T-helper 17 cell (primary cell): ENCODE measurements around the gene CRYBG3. TPM values are rescaled to one million over a fixed set of nuclear protein-coding genes. Genes with fewer than 3 reads are reported as not detected.
"Not testable (repeated sequence)": the region's sequence is repeated elsewhere in the genome, so short reads cannot be mapped to it uniquely, and the experiment has no call there.

Source experiments
- ATAC-seq: fragments of 150-1000 bp; cut with Tn5 transposase; 2 replicates; pipeline ENCODE4 v1.10.0; 2021; ENCODE audit warnings: mild to moderate bottlenecking, moderate library complexity
- DNase-seq, 3 donors: peaks; one replicate each; pipeline versions ENCODE4 v3.0.0 to v3.0.0-alpha.2; 2020 to 2021
- H3K9me3 ChIP-seq: one replicate; pipeline ENCODE4 v1.7.0; 2013; ENCODE audit warnings: low read length, mild to moderate bottlenecking; ENCODE audit not compliant: control insufficient read depth, poor library complexity, severe bottlenecking
- H3K27ac Mint-ChIP-seq: one replicate; pipeline ENCODE4 v1.8.0; 2022; ENCODE audit warnings: mild to moderate bottlenecking, moderate library complexity, mixed read lengths
- H3K27me3 Mint-ChIP-seq: one replicate; pipeline ENCODE4 v1.8.0; 2022; ENCODE audit warnings: mixed read lengths
- H3K36me3 Mint-ChIP-seq: one replicate; pipeline ENCODE4 v1.8.0; 2022; ENCODE audit warnings: low read depth, mixed read lengths
- H3K4me1 Mint-ChIP-seq: one replicate; pipeline ENCODE4 v1.8.0; 2022; ENCODE audit warnings: mild to moderate bottlenecking, mixed read lengths
- H3K4me3 Mint-ChIP-seq: one replicate; pipeline ENCODE4 v1.8.0; 2022; ENCODE audit warnings: mild to moderate bottlenecking, moderate library complexity, mixed read lengths
- total RNA-seq, 4 donors: library from RNA in 2 of 4; stranded (reverse) in 2 of 4; gene quantifications; one replicate each; pipeline ENCODE4 v1.2.3 and lab custom pipeline; 2022 to 2026

CRYBG3 gene
- total RNA-seq, 2 donors from 2014 or later = 6.4 to 6.5 TPM

- no peaks in the 10 kb centered on the region for H3K9me3 ChIP-seq
- Mint-ChIP-seq H3K36me3 (peaks cover 2% of the 10 kb centered on the region), H3K4me1 (no peaks in the 10 kb centered on the region), H3K27me3 (no peaks in the 10 kb centered on the region), H3K4me3 (no peak overlapping the region), H3K27ac (no peak overlapping the region)
- no peak for ATAC-seq
- no peak for DNase-seq
These were observed 68.0 kb downstream of the CRYBG3 start for GRCh38 chr3:97889814-97890213.

DNA sequence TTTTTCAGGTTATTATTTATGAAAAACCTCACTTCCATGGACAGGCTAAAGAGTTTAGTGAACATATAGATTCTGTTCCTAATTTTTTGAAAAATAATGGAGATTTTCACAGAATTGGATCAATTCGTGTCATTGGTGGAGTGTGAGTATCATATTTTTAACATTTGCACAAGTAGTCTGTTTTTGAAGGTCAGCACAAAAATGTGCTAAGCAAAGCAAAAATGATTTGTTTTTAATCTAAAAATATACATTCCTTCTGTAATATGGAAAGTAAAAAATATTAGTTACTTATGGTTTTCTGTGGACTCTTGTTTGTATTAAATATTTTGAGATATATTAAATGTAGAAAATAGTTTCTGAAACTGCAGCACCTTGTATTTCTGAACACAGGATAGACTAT lies 71.0 kb downstream of the CRYBG3 start:
- H3K36me3 Mint-ChIP-seq = peaks cover 5% of the 10 kb centered on the region
- H3K4me3 Mint-ChIP-seq = no peak overlapping the region
- no peak for ATAC-seq
- DNase-seq = no peak
- H3K27ac Mint-ChIP-seq = no peak overlapping the region
- no peaks in the 10 kb centered on the region for H3K9me3 ChIP-seq
- H3K4me1 Mint-ChIP-seq = no peaks in the 10 kb centered on the region
- no peaks in the 10 kb centered on the region for H3K27me3 Mint-ChIP-seq

DNA sequence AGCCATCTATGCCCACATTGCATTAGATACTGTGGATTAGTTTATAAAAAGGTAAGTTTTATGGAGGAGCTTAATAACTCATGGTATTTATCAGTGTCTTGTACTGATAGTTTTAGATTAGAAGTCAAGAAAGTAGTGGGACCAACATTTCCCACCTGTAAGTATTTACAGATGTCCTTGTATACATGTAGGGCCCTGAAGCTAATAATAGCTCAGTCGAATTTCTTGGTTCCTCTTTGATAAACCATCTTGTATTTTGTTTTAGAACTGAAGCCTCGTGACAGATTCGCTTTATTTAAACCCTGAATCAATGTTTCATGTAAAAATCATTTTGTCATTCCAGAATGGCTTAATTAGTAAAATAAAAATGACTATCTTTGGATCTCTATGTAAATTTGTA lies 73.4 kb downstream of the CRYBG3 start:
- H3K36me3 Mint-ChIP-seq = peaks cover 2% of the 10 kb centered on the region
- ATAC-seq (no peak), DNase-seq (no peak)
- H3K27ac Mint-ChIP-seq = no peak overlapping the region
- no peak overlapping the region for H3K4me3 Mint-ChIP-seq
- peaks cover 2% of the 10 kb centered on the region for H3K4me1 Mint-ChIP-seq
- no peaks in the 10 kb centered on the region for H3K27me3 Mint-ChIP-seq
- no peaks in the 10 kb centered on the region for H3K9me3 ChIP-seq

DNA sequence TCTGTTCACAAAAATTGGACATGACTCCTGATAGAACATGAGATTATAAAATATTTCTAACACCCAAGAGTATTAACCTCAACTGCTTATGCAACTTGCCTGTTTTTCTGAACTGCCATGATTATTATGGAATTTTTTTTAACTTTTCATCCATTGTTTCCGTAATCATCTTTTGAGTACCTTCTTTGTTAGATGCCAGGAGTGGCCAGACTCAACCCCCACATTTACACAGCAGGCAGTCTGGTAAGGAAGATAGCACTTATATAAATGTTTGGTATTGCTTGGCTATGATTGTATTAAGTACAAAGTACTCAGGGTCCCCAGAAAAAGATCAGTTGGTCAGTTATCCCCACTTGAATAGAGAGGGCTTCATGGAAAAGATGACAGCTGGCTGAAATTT lies 74.3 kb downstream of the CRYBG3 start:
- Mint-ChIP-seq H3K4me1 (peaks cover 4% of the 10 kb centered on the region), H3K27ac (no peak overlapping the region), H3K36me3 (peaks cover 4% of the 10 kb centered on the region), H3K4me3 (no peak overlapping the region), H3K27me3 (no peaks in the 10 kb centered on the region)
- DNase-seq = no peak
- H3K9me3 ChIP-seq = no peaks in the 10 kb centered on the region
- ATAC-seq = no peak

GRCh38 chr3:97896547-97896946 lies 74.7 kb downstream of the CRYBG3 start:
- ATAC-seq (no peak), DNase-seq (no peak)
- Mint-ChIP-seq H3K27ac (no peak overlapping the region), H3K4me3 (no peak overlapping the region), H3K27me3 (no peaks in the 10 kb centered on the region), H3K36me3 (peaks cover 4% of the 10 kb centered on the region), H3K4me1 (peaks cover 8% of the 10 kb centered on the region)
- H3K9me3 ChIP-seq = no peaks in the 10 kb centered on the region

GRCh38 chr3:97899331-97899730 lies 77.5 kb downstream of the CRYBG3 start:
- no peak for ATAC-seq
- no peak overlapping the region for H3K27ac Mint-ChIP-seq

GRCh38 chr3:97901313-97902248 lies 79.8 kb downstream of the CRYBG3 start:
- H3K36me3 Mint-ChIP-seq = peaks cover 2% of the 10 kb centered on the region
- DNase-seq (no peak), ATAC-seq (no peak)
- H3K9me3 ChIP-seq = peaks cover 3% of the 10 kb centered on the region
- H3K27ac Mint-ChIP-seq = peak overlapping the region; percentile 42
- no peaks in the 10 kb centered on the region for H3K27me3 Mint-ChIP-seq
- H3K4me1 Mint-ChIP-seq = peaks cover 12% of the 10 kb centered on the region
- H3K4me3 Mint-ChIP-seq = no peak overlapping the region

More at GRCh38 chr3:97899331-97899730, 77.5 kb downstream of the CRYBG3 start:
- peaks cover 12% of the 10 kb centered on the region for H3K4me1 Mint-ChIP-seq
- peaks cover 4% of the 10 kb centered on the region for H3K36me3 Mint-ChIP-seq
- no peaks in the 10 kb centered on the region for H3K27me3 Mint-ChIP-seq
- H3K9me3 ChIP-seq = peaks cover 3% of the 10 kb centered on the region
- DNase-seq = no peak
- H3K4me3 Mint-ChIP-seq = no peak overlapping the region

GRCh38 chr3:97909830-97910229 lies 88.0 kb downstream of the CRYBG3 start:
- not testable (repeated sequence) for H3K4me3 Mint-ChIP-seq, H3K36me3 Mint-ChIP-seq, DNase-seq, H3K27me3 Mint-ChIP-seq, H3K9me3 ChIP-seq, ATAC-seq
- peak overlapping the region; percentile 59 for H3K27ac Mint-ChIP-seq
- H3K4me1 Mint-ChIP-seq = peaks cover 26% of the 10 kb centered on the region

GRCh38 chr3:97910236-97910831 lies 88.5 kb downstream of the CRYBG3 start:
- ATAC-seq (peak; percentile 64), DNase-seq (peak in 2 of 3 donors; percentile 7 to 15)
- H3K36me3 Mint-ChIP-seq, H3K27me3 Mint-ChIP-seq, H3K9me3 ChIP-seq: not testable (repeated sequence)
- Mint-ChIP-seq H3K4me3 (peak overlapping the region; percentile 73), H3K27ac (peak overlapping the region; percentile 59), H3K4me1 (peaks cover 26% of the 10 kb centered on the region)

DNA sequence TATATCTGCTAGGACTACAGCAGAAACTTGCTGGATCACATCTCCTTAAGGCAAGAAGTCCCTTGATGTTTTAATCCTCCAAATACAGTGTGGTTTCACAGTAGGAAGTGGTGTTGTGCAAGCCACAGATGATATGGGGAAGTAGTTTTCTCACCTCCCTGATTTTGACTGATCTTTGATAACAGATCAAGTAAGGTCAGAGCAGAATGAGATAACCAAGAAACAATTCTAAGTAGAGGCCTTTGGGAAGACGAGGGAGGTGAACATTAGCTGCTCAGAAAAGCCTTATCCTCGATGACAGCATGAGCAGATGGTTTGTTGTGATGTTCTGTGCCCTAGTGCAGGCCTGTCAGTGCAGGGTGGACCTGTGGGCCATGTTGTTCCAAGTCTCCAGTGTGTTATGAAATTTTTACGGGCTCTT lies 89.1 kb downstream of the CRYBG3 start:
- peaks cover 26% of the 10 kb centered on the region for H3K4me1 Mint-ChIP-seq
- peak; percentile 89 for ATAC-seq
- peak overlapping the region; percentile 59 for H3K27ac Mint-ChIP-seq
- H3K4me3 Mint-ChIP-seq = peak overlapping the region; percentile 73
- no peaks in the 10 kb centered on the region for H3K36me3 Mint-ChIP-seq
- H3K9me3 ChIP-seq = no peaks in the 10 kb centered on the region
- H3K27me3 Mint-ChIP-seq = no peaks in the 10 kb centered on the region
- no peak for DNase-seq

GRCh38 chr3:97911459-97911858 lies 89.6 kb downstream of the CRYBG3 start:
- H3K4me3 Mint-ChIP-seq = no peak overlapping the region
- H3K9me3 ChIP-seq = no peaks in the 10 kb centered on the region
- no peak for DNase-seq
- peaks cover 26% of the 10 kb centered on the region for H3K4me1 Mint-ChIP-seq
- H3K27ac Mint-ChIP-seq = peak overlapping the region; percentile 59
- ATAC-seq = no peak
- no peaks in the 10 kb centered on the region for H3K36me3 Mint-ChIP-seq
- no peaks in the 10 kb centered on the region for H3K27me3 Mint-ChIP-seq

GRCh38 chr3:97914388-97914787 lies 92.6 kb downstream of the CRYBG3 start:
- ATAC-seq = no peak
- Mint-ChIP-seq H3K4me3 (no peak overlapping the region), H3K36me3 (peaks cover 5% of the 10 kb centered on the region), H3K4me1 (peaks cover 26% of the 10 kb centered on the region), H3K27ac (no peak overlapping the region), H3K27me3 (no peaks in the 10 kb centered on the region)
- DNase-seq = no peak
- no peaks in the 10 kb centered on the region for H3K9me3 ChIP-seq

DNA sequence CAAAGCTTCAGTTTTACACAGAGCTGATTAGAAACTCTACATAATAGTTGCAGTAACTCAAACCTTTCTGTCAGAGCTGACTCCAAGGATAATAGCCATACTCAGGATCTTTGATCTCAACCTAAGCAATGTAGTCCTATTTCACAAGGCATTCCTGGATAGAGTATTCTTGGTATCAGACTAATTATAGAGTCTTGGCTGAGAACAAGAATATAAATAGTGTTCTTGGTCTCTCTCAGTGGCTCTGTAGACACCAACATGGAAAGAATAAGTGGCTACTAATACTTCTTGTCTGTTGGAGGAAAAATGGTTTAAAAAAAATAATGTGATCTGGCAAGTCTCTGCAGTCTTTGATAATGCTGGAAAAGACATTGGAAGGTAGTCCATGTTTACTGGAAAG lies 94.8 kb downstream of the CRYBG3 start:
- Mint-ChIP-seq H3K4me3 (no peak overlapping the region), H3K27me3 (no peaks in the 10 kb centered on the region), H3K36me3 (peaks cover 8% of the 10 kb centered on the region), H3K4me1 (peaks cover 12% of the 10 kb centered on the region), H3K27ac (no peak overlapping the region)
- no peak for DNase-seq
- H3K9me3 ChIP-seq = no peaks in the 10 kb centered on the region
- ATAC-seq = no peak
